NCI-H2196 treated with DMSO at 0.1 percent for 48 hours (cell line): ENCODE measurements around the gene RUNX3.
"Not testable (repeated sequence)": the region's sequence is repeated elsewhere in the genome, so short reads cannot be mapped to it uniquely, and the experiment has no call there.

Experiments
- DNase-seq: peaks from one replicate; lab custom pipeline; 2025; ENCODE audit not compliant: unreplicated experiment; lab: John Stamatoyannopoulos, UW

Gene RUNX3

DNA sequence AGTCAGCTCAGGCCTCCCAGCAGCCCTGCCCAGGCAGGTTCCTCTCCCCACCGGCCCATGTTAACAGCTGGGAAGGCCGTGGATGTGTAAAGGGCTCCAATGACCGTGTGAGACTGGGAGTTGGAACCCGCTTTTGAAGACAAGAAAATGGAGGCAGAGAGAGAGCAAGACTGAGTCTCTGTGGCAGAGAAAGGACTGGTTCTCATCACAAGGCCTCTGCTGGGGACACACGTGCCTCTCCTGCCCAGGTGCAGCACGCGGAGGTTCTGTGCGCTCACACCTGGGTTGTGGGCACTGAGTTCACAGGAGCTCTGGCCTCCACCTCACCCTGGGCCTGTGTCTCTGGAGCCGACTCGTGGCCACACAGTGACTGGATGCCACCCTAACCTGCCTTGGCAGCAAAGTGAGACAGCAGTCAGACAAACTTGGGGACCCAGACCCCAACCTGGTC is 27.0 kb downstream of the RUNX3 start:
- no peak for DNase-seq

DNA sequence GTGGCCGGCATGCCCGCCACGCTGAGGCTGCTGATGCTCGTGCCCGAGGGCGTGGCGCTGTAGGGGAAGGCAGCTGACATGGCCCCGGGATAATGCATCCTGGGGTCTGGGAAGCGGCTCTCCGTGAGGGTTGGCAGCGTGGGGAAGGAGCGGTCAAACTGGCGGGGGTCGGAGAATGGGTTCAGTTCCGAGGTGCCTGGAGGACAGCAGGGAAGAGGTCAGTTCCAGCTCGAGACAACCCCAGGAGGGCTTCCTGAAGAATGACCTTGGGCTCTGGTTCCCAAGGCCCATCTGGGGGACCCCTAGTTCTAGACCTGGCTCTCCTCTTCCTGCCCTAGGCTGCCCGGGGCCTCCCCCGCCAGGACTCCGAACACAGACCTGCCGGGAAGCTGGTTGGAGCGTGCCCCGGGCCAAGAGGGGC is 27.6 kb downstream of the RUNX3 start:
- no peak for DNase-seq

DNA sequence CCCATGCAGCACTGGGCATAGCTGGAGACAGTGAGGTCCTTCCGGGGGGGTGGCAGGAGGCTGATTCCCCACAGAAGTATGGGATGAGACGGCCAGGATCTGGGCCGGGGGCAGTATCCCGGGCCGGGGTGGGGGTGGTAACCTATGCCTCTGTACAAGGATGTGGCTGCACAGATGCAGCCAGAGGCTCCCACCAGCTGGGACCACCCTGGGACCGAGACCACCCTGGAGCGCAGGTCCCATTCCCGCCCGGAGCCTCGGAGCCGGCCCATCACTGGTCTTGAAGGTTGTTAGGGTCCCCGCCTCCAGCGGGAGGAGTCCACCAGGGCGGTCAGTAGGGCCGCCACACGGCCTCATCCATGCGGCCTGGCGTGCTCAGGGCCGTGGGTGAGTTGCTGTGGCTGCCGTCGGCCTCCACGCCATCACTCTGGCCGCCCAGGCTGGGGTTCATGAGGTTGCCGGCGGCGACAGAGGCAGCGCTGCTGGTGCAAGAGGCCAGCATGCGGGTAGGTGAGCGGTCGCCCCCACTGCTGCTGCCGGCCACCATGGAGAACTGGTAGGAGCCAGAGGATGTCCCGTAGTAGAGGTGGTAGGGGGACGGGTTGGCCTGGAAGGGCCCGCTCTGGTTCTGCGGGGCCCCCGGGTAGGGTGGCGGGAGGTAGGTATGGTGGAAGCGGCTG is 28.1 kb downstream of the RUNX3 start:
- no peak for DNase-seq

DNA sequence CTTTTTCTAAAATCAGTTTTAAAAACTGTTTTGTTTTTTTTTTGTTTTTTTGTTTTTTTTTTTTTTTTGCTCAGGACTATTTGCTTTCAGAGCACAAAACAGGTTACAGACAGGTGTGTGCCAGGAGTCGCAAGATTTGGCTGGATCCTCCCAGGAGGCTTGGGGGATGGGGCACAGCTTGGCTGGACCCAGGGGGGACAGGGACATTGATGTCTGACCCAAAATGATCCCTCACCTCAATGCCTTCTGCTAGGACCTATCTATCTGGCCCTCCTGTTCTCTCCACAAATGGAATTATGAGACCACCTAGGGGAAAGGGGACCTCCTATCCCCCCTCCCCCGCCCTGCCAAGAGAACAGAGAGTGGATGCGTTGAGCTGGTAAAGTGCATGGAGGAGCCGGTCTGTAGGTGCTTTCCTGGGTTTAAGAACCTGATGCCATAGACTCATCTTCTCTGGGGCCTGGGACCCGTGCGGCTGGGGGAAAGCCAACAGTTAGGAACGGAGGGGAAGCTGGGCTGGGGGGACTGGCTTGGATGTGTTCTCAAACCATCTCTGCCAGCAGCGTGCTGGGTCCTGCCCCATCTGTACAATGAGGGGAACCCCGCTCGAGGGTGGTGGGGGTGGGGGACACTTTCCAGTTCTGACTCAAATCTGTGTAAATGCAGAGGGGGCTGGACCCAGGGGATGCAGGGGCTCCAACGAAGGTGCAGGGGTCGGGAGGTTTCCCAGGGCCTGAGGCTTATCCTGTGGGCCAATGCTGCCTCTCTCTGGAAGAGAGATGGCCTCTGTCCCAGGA is 28.9 kb downstream of the RUNX3 start:
- DNase-seq = no peak

DNA sequence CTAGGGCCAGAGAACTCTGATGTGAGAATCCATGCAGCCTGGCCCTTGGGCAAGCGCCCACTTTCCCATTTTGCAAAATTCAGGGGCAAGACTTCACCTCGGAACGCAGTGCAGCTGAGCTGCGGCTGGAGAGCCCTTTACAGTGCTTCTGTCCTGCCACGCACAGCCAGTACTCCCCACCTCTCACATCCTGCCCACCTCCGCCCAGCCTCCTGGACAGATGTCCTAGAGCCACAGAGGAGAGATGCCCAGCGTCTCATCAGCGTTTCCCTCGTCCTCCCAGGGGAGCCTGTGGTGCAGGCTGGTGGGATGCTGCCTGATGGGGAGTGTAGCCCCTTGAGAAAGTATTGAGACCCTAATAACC is 29.6 kb downstream of the RUNX3 start:
- no peak for DNase-seq

DNA sequence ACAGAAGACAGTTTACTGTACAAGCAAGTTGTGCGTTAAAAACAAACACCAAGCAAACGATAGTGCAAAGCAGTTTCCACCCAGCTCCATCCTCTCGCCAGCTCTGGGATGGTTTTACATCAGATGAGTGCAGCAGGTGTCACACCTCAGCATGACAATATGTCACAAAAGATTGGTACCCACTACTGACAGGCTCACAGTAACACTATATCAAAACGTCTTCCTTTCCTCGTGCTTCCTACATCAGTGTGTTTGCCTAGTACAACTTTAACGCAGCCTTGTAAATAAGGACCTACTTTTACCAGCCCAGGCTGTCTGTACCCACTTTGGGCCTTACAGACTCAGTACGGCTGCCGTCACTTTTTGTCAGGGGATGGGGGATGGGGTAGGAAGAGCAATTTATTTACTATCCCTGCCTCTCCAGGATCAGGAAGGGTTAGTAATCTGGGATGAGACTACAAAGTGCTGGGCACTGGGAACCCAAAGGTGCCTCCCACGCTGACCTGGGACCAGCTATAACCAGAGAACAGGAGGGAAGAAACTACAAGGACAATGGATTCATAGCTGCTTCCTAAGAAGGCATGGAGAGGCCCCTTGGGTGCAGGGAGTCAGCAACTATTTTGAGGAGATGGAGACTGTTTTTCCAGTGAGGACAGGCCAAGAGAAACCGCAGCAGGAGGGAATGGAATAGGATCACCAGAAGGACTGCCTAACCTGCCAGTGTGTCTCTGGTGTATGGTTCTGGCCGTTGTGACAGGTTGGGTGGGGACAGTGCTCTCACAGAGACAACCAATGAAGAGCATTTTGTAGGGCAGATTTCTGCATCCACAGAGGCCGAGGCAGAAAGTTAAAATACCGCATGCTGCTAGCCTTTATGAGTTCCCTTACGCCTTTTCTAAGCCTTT is 30.2 kb downstream of the RUNX3 start:
- DNase-seq = no peak

DNA sequence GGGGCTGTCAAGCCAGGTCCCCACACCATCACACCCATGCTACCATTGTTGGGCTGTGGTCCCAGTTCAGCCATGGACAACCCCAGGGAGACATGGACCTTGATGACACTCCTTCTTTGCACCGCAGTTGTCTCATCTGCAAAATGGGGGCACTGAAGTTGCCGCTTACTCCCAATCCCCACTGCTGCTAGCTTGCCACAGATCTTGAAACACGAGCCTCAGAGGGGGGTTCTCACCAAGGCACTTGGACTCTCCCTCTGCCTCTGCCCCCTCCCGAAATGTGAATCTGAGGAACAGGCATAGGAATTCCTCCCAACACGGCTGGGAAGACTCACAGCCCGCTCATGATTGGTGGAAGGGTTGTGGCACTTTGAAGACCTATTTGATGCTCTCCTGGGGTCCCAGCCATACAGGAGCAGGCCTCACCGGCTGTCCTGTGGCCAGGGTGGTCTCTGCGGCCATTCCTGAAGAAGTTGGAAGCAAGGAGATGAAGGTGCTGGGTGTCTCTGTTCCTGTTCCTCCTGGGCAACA is 31.1 kb downstream of the RUNX3 start:
- no peak for DNase-seq

DNA sequence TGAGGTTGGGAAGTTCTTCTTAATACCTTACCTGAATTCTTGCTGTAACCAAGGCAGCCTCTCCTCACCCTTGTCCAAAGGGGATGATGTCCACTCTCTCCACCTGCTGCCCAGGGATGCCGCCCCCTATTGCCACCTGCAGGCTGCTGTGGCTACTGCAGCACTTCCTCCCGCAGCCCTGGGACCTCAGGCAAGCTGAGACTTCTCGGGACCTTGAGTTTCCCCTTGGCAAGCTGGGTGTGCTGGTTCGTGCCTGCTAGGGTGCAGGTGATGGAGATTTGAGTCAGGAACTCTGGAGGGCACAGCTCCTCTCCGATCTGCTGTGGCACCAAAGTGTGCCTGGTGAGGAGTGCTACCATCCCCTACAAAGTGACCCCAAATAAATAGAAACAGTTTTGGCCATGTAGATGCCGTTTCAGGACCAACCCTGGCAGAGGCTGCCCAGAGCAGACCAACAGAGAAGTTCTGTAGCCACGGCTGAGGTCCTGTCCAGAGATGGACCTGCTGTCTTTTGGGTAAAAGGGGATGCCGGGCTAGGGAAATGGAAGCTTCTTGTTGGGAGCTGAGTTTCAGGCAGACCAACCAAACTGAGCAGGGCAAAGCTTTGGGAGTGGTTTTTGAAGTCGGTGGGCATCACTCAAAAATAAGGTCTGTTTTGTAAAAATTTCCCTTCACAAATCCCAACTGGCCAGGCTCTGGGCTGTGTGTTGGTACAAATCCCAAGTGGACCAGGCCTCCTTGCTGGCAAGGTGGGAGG is 31.7 kb downstream of the RUNX3 start:
- no peak for DNase-seq

DNA sequence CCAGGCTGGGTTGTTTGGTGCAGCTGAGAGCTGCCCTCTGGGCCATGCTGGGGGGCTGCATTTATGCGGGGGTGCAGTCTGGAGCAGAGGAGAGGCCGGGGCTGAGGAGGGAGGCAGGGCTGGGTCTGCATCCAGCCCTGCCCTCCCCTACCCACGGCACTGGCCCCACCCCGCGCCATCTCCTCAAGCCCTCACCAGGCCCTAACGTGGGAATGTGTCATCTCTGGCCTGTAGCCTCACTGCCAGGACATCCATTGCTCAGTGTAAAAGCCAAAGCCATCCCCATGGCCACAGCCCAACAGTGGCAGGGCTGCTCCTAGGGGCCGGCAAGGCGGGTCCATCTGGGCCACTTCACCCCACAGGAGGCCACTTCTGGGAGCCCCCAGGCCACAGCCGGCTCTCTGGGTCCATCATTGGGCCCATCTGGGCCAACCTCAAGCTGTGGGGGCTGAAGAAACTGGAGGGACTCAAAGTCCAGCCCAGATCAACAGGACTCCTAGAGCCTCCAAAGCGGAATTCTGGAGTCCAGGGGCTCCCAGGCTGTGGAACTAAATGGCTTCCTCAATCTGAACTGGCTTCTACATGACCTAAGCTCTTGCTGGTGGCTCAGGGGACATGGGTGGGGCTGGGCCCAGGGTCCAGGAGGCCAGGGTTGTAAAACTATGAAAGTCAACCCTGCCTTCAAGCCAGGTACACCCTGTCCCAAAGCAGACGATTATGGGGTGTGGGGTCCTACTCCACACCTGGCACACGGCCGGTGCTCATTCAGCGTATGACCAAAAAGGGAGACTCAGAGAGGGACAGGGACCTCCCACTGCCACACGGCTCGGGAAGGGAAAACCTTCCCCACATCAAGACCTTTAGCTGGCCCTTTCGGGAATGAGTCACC is 32.6 kb downstream of the RUNX3 start:
- no peak for DNase-seq

DNA sequence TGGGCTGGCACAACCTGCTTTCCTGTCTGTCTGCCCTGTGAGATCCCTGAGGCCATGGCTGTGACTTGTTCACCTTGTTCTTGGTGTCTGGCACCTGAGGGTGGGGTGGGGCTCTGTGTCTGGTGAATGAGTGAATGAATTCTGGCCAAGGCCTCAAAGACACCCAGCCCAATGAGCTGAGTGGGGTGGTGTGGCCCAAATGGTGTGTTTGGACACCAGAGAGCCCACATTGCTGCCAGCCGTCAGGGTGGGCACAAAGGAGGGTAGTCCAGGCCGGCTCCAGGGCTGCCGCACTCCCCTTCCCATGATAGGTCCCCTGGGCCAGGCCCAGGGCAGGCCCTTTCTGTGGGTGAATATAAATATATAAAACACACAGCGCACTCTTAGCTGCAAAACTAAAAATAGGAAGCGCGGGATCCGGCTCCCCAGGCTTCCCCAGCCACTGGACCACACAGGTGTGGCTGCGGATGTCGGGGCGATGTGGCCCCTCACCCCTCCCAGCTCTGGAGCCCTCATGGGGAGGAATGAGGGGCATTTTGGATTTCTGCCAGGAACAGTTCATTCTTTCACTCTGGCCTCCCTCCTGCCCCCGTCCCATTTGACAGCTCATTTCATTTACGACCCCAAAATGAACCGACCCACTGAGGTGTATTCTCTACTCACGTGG is 33.3 kb downstream of the RUNX3 start:
- DNase-seq = no peak

DNA sequence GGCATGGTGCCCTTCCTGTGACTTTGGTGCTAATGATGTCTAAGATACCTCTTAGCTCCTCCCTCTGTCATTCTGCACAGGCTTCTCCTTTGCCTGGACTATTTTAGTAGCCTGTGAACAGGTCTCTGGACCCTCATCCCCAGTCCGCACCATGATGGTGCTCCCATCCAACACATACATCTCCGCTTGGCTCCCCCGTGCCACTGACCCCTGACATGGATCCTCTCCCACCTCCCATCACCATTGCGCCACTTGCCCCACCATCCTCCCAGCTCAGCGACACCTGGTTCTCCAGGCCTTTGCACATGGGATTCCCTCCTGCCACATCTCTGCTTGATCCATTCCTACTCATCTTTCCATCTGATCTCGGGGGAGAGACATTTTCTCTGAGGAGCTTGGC is 33.9 kb downstream of the RUNX3 start:
- no peak for DNase-seq

DNA sequence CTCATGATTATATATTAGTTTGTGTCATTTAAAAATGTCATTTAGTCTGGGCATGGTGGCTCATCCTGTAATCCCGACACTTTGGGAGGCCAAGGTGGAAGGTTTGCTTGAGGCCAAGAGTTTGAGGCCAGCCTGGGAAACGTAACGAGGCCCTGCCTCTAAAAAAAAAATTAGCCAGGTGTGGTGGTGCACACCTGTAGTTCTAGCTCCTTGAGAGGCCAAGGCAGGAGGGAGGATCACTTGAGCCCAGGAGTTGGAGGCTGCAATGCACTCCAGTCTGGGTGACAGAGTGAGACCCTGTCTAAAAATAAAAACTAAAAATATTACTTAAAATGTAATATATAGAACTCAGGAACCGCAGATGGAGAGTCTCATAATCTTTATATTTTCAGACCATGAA is 34.6 kb downstream of the RUNX3 start:
- no peak for DNase-seq

DNA sequence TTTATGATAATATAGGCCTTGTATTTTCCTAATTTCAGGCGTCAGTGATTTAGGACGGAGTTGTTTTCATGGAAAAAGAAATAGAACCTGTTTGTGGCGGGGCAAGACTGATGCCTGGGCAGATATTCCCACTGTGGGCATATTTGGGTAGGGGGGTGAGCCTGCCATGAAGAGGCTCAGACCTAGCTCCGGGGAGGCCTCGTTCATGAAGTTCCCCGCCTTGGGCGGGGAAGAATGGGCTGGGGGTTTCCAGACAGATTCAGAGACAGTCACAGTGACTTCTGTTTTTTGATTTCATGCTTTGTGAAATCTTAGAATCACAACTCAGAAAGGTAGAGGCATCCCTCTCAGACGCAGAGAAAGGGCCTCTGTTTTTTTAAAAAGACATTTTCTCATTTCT is 36.1 kb downstream of the RUNX3 start:
- DNase-seq = no peak

DNA sequence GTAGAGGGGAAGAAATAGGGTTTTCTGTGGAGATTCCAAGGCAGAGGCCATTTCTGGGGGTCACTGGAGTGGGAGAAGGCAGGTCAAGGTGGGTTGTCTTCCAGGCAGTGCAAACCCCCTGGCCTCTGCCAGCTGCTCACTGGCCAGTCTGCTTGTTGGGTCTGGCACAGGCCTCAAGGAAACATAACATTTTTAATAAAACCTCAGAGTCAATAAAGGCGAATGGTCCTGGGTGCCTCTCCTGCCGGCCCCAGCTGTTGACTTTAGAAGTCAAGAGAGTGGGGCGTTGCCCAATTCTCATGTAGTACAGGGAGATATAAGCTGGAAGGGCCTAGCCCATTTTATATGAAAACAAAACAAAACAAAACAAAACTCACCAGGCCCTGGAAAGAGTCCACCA is 36.6 kb downstream of the RUNX3 start:
- no peak for DNase-seq

DNA sequence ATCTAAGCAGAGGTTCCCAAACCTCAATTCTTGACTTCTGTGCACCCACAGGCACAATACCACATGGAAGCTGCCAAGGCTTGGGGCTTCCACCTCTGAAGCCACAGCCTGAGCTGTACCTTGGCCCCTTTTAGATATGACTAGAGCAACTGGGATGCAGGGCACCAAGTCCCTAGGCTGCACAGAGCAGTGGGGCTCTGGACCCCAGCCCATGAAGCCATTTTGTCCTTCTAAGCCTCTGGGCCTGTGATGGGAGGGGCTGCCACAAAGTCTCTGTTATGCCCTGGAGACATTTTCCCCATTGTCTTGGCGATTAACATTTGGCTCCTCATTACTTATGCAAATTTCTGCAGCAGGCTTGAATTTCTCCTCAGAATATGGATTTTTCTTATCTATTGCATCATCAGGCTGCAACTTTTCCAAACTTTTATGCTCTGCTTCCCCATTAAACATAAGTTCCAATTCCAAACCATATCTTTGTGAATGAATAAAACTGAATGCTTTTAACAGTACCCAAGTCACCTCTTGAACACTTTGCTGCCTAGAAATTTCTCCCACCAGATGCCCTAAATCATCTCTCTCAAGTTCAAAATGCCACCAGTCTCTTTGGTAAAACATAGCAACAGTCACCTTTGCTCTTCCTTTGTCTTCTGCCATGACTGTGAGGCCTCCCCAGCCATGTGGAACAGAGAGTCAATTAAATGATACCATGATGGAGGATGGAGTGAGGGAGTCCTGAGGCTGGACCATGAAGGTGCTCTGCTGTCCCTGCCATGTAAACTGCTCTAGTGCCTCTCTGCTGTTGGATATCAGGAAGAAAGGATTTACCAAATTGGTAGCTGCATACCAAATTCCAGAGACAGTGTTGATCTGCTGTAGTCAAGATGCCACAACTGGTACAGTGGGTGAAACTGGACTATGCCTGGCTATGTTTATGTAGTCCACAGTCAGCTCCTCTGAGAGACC is 37.6 kb downstream of the RUNX3 start:
- no peak for DNase-seq

DNA sequence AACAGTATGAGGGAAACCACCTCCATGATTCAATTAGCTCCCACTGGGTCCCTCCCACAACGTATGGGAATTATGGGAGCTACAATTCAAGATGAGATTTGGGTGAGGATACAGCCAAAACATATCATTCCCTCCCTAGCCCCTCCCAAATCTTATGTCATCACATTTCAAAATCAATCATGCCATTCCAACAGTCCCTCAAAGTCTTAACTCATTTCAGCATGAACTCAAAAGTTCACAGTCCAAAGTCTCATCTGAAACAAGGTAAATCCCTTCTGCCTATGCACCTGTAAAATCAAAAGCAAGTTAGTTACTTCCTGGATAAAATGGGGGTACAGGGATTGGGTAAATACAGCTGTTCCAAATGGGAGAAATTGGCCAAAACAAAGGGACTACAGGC is 38.7 kb downstream of the RUNX3 start:
- DNase-seq = not testable (repeated sequence)

DNA sequence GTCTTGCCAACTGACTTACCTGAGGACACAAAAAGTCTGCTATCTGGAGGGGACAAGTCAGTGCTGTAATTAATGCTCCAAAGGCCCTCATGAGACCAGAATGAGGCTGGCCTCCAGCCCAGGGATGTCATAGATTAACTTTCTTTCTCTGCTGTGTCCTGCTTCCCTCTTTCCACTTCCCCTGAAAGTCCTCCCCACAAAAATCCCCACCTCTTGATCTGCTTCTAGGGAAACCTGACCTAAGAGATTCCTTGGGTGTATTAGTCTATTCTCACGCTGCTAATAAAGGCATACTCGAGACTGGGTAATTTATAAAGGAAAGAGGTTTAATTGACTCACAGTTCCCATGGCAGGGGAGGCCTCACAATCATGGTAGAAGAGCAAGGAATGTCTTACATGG is 39.2 kb downstream of the RUNX3 start:
- DNase-seq = no peak
